Measurements from ENCODE around the gene WDR82.

Gene WDR82

GRCh38 chr3:52306978-52307377 is 28.5 kb upstream of the WDR82 start:
- DNase-seq (ENCODE audit: low spot score): no peak

GRCh38 chr3:52305926-52306325 is 27.5 kb upstream of the WDR82 start:
- no peak for DNase-seq (ENCODE audit: low spot score)

GRCh38 chr3:52303811-52304210 is 25.4 kb upstream of the WDR82 start:
- no peak for DNase-seq (ENCODE audit: low spot score)

GRCh38 chr3:52302426-52303145 is 24.1 kb upstream of the WDR82 start:
- DNase-seq (ENCODE audit: low spot score): no peak

- peak; percentile 70 for DNase-seq (ENCODE audit: low spot score)
Observed at GRCh38 chr3:52299879-52300611, 21.6 kb upstream of the WDR82 start.

GRCh38 chr3:52299247-52299878 is 20.9 kb upstream of the WDR82 start:
- no peak for DNase-seq (ENCODE audit: low spot score)

- DNase-seq (ENCODE audit: low spot score): no peak
Observed at GRCh38 chr3:52298149-52299098, 20.0 kb upstream of the WDR82 start.

GRCh38 chr3:52297242-52298148 is 19.0 kb upstream of the WDR82 start:
- DNase-seq (ENCODE audit: low spot score): no peak

GRCh38 chr3:52295671-52296208 is 17.3 kb upstream of the WDR82 start:
- no peak for DNase-seq (ENCODE audit: low spot score)

- DNase-seq (ENCODE audit: low spot score): no peak
Observed at GRCh38 chr3:52294320-52295150, 16.1 kb upstream of the WDR82 start.

- no peak for DNase-seq (ENCODE audit: low spot score)
Observed at GRCh38 chr3:52293491-52294319, 15.3 kb upstream of the WDR82 start.

GRCh38 chr3:52292247-52293065 is 14.0 kb upstream of the WDR82 start:
- DNase-seq (ENCODE audit: low spot score): no peak

- no peak for DNase-seq (ENCODE audit: low spot score)
Observed at GRCh38 chr3:52291508-52292181, 13.2 kb upstream of the WDR82 start.

- DNase-seq (ENCODE audit: low spot score): no peak
Observed at GRCh38 chr3:52290596-52291507, 12.4 kb upstream of the WDR82 start.

- peak; percentile 82 for DNase-seq (ENCODE audit: low spot score)
Observed at GRCh38 chr3:52289747-52290595, 11.5 kb upstream of the WDR82 start.

All from HuH-7.5 (cell line).